SK-N-SH treated with all-trans-retinoic acid at 6 μM for 48 hours (cell line): ENCODE data around the gene AGPS.

Experiments used
- ATAC-seq: fragments of 200-7000 bp; cut with Tn5 transposase; 3 replicates; pipeline ENCODE4 v1.9.1; 2020; ENCODE audit warnings: mild to moderate bottlenecking, moderate library complexity
- ARNTL ChIP-seq: fragments of 450-650 bp; formaldehyde crosslinking; IDR thresholded peaks from 2 replicates; pipeline ENCODE4 v1.5.0; 2020; ENCODE audit warnings: low read depth, mild to moderate bottlenecking, moderate library complexity, borderline replicate concordance
- BACH2 ChIP-seq: fragments of 250-450 bp; sonication (Bioruptor Pico); IDR thresholded peaks from 2 replicates; pipeline ENCODE4 v1.9.0; 2021; ENCODE audit warnings: mild to moderate bottlenecking, borderline replicate concordance
- CSDC2 ChIP-seq: fragments of 250-450 bp; sonication (Bioruptor Pico); IDR thresholded peaks from 2 replicates; pipeline ENCODE4 v1.5.0; 2020; ENCODE audit warnings: mild to moderate bottlenecking, moderate library complexity
- ESRRG ChIP-seq: fragments of 250-450 bp; sonication (Bioruptor Pico); IDR thresholded peaks from 2 replicates; pipeline ENCODE4 v1.6.1; 2021; ENCODE audit warnings: mild to moderate bottlenecking
- GLIS3 ChIP-seq: fragments of 250-450 bp; sonication (Bioruptor Pico); IDR thresholded peaks from 2 replicates; pipeline ENCODE4 v1.5.0; 2020; ENCODE audit warnings: mild to moderate bottlenecking, moderate library complexity
- ISL1 ChIP-seq: fragments of 250-450 bp; sonication (Bioruptor Pico); IDR thresholded peaks from 2 replicates; pipeline ENCODE4 v2.1.2; 2022; ENCODE audit warnings: mild to moderate bottlenecking, moderate library complexity
- OSR1 ChIP-seq: fragments of 250-450 bp; sonication (Bioruptor Pico); IDR thresholded peaks from 2 replicates; pipeline ENCODE4 v1.8.0; 2022; ENCODE audit warnings: moderate library complexity, mild to moderate bottlenecking, inconsistent platforms
- PPARA ChIP-seq: fragments of 250-450 bp; sonication (Bioruptor Pico); IDR thresholded peaks from 2 replicates; pipeline ENCODE4 v1.5.0; 2020; ENCODE audit warnings: mild to moderate bottlenecking, borderline replicate concordance
- RARB ChIP-seq: fragments of 250-450 bp; sonication (Bioruptor Pico); IDR thresholded peaks from 2 replicates; pipeline ENCODE4 v1.8.0; 2021; ENCODE audit warnings: mild to moderate bottlenecking, moderate library complexity
- SNAI2 ChIP-seq: fragments of 250-450 bp; sonication (Bioruptor Pico); IDR thresholded peaks from 2 replicates; pipeline ENCODE4 v1.5.0; 2020; ENCODE audit warnings: mild to moderate bottlenecking, moderate library complexity
- TCF4 ChIP-seq: fragments of 250-450 bp; sonication (Bioruptor Pico); IDR thresholded peaks from 2 replicates; pipeline ENCODE4 v1.8.0; 2021; ENCODE audit warnings: mild to moderate bottlenecking, moderate library complexity, borderline replicate concordance
- TOX ChIP-seq: fragments of 250-450 bp; sonication (Bioruptor Pico); IDR thresholded peaks from 2 replicates; pipeline ENCODE4 v1.8.0; 2021; ENCODE audit warnings: mild to moderate bottlenecking, moderate library complexity, borderline replicate concordance
- ZC3H10 ChIP-seq: fragments of 250-450 bp; sonication (Bioruptor Pico); IDR thresholded peaks from 2 replicates; pipeline ENCODE4 v1.5.1; 2021; ENCODE audit warnings: mild to moderate bottlenecking, moderate library complexity
- ZFP3 ChIP-seq: fragments of 250-450 bp; sonication (Bioruptor Pico); IDR thresholded peaks from 2 replicates; pipeline ENCODE4 v1.5.0; 2020; ENCODE audit warnings: mild to moderate bottlenecking, moderate library complexity
- ZFP30 ChIP-seq: fragments of 450-650 bp; formaldehyde crosslinking; IDR thresholded peaks from 2 replicates; pipeline ENCODE4 v1.5.0; 2022; ENCODE audit warnings: mild to moderate bottlenecking, moderate library complexity
- ZNF565 ChIP-seq: fragments of 450-650 bp; formaldehyde crosslinking; conservative IDR thresholded peaks from 2 replicates; pipeline ENCODE4 v1.5.0; 2020; ENCODE audit warnings: low read depth, mild to moderate bottlenecking, moderate library complexity
- ZNF70 ChIP-seq: fragments of 450-650 bp; formaldehyde crosslinking; IDR thresholded peaks from 2 replicates; pipeline ENCODE4 v1.5.0; 2020; ENCODE audit warnings: mild to moderate bottlenecking, moderate library complexity
- ZNF8 ChIP-seq: fragments of 450-650 bp; formaldehyde crosslinking; IDR thresholded peaks from 2 replicates; pipeline ENCODE4 v1.5.0; 2020; ENCODE audit warnings: mild to moderate bottlenecking, moderate library complexity
- TF ChIP-seq, protein P1 (sequence below): fragments of 250-450 bp; sonication (Bioruptor Pico); IDR thresholded peaks from 2 replicates; pipeline ENCODE4 v1.5.1; 2020; ENCODE audit warnings: low read depth, mild to moderate bottlenecking, moderate library complexity
- TF ChIP-seq, protein P2 (sequence below): fragments of 250-450 bp; sonication (Bioruptor Pico); IDR thresholded peaks from 2 replicates; pipeline ENCODE4 v1.5.0; 2020; ENCODE audit warnings: mild to moderate bottlenecking, moderate library complexity
- TF ChIP-seq, protein P3 (sequence below): fragments of 250-450 bp; sonication (Bioruptor Pico); IDR thresholded peaks from 2 replicates; pipeline ENCODE4 v1.8.0; 2020; ENCODE audit warnings: mild to moderate bottlenecking, moderate library complexity, borderline replicate concordance
- TF ChIP-seq, protein P4 (sequence below): fragments of 250-450 bp; sonication (Bioruptor Pico); IDR thresholded peaks from 2 replicates; pipeline ENCODE4 v1.8.0; 2021; ENCODE audit warnings: low read depth, mild to moderate bottlenecking, moderate library complexity, borderline replicate concordance
- TF ChIP-seq, protein P5 (sequence below): fragments of 250-450 bp; sonication (Bioruptor Pico); IDR thresholded peaks from 2 replicates; pipeline ENCODE4 v1.5.1; 2021; ENCODE audit warnings: mild to moderate bottlenecking, moderate library complexity

AGPS gene

DNA sequence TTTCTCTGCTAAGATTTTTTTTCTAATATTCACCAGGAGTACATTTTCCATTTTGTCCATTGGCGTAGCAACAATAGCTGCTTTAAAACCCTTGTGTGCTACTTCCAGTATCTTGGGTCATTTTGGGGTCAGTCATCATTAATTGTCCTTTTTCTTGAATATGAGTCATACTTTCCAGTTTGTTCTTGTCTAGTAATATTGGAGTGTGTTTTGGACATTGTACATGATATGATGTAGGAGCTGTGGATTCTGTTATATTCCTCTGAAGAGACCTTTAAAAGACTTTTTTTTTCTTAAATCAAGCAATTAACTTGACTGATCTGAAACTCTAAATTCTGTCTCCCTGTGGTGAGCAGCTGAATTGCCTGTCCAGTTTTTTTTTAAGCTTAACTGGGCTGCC, 40.8 kb downstream of the AGPS start:
- no peak for ATAC-seq

DNA sequence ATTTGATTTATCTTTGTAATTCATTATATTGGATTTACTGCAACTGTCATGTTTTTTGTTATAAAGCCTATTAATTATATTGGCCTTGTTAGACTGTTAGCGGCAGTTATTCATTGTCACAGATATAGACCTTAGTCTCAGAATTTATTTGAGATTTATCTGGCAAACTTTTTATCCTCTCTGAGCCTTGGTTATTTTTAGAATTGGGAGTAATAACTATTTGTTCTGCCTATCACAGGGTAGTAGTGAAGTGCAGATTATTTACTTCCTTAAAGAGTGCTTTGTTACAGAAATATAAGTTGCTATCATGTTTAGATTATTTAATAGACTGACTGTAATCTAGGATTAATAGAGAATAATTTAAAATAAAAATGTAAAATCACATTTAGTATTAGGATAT, 41.9 kb downstream of the AGPS start:
- no peak for ATAC-seq
- TF ChIP-seq ZC3H10 (no peak), GLIS3 (CRISPR knock-in tag) (no peak), ZFP30 (no peak), CSDC2 (CRISPR knock-in tag) (no peak), OSR1 (CRISPR knock-in tag) (no peak), ZNF70 (CRISPR knock-in tag) (no peak), TOX (CRISPR knock-in tag) (no peak), ZFP3 (CRISPR knock-in tag) (no peak), ARNTL (no peak), PPARA (CRISPR knock-in tag) (no peak), ZNF8 (no peak)
- TF ChIP-seq, protein P1, sequence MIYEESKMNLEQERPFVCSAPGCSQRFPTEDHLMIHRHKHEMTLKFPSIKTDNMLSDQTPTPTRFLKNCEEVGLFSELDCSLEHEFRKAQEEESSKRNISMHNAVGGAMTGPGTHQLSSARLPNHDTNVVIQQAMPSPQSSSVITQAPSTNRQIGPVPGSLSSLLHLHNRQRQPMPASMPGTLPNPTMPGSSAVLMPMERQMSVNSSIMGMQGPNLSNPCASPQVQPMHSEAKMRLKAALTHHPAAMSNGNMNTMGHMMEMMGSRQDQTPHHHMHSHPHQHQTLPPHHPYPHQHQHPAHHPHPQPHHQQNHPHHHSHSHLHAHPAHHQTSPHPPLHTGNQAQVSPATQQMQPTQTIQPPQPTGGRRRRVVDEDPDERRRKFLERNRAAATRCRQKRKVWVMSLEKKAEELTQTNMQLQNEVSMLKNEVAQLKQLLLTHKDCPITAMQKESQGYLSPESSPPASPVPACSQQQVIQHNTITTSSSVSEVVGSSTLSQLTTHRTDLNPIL = no peak
- TF ChIP-seq, protein P2, sequence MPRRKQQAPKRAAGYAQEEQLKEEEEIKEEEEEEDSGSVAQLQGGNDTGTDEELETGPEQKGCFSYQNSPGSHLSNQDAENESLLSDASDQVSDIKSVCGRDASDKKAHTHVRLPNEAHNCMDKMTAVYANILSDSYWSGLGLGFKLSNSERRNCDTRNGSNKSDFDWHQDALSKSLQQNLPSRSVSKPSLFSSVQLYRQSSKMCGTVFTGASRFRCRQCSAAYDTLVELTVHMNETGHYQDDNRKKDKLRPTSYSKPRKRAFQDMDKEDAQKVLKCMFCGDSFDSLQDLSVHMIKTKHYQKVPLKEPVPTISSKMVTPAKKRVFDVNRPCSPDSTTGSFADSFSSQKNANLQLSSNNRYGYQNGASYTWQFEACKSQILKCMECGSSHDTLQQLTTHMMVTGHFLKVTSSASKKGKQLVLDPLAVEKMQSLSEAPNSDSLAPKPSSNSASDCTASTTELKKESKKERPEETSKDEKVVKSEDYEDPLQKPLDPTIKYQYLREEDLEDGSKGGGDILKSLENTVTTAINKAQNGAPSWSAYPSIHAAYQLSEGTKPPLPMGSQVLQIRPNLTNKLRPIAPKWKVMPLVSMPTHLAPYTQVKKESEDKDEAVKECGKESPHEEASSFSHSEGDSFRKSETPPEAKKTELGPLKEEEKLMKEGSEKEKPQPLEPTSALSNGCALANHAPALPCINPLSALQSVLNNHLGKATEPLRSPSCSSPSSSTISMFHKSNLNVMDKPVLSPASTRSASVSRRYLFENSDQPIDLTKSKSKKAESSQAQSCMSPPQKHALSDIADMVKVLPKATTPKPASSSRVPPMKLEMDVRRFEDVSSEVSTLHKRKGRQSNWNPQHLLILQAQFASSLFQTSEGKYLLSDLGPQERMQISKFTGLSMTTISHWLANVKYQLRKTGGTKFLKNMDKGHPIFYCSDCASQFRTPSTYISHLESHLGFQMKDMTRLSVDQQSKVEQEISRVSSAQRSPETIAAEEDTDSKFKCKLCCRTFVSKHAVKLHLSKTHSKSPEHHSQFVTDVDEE (CRISPR knock-in tag) = no peak
- TF ChIP-seq, protein P3, sequence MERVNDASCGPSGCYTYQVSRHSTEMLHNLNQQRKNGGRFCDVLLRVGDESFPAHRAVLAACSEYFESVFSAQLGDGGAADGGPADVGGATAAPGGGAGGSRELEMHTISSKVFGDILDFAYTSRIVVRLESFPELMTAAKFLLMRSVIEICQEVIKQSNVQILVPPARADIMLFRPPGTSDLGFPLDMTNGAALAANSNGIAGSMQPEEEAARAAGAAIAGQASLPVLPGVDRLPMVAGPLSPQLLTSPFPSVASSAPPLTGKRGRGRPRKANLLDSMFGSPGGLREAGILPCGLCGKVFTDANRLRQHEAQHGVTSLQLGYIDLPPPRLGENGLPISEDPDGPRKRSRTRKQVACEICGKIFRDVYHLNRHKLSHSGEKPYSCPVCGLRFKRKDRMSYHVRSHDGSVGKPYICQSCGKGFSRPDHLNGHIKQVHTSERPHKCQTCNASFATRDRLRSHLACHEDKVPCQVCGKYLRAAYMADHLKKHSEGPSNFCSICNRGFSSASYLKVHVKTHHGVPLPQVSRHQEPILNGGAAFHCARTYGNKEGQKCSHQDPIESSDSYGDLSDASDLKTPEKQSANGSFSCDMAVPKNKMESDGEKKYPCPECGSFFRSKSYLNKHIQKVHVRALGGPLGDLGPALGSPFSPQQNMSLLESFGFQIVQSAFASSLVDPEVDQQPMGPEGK (CRISPR knock-in tag) = no peak
- TF ChIP-seq, protein P4, sequence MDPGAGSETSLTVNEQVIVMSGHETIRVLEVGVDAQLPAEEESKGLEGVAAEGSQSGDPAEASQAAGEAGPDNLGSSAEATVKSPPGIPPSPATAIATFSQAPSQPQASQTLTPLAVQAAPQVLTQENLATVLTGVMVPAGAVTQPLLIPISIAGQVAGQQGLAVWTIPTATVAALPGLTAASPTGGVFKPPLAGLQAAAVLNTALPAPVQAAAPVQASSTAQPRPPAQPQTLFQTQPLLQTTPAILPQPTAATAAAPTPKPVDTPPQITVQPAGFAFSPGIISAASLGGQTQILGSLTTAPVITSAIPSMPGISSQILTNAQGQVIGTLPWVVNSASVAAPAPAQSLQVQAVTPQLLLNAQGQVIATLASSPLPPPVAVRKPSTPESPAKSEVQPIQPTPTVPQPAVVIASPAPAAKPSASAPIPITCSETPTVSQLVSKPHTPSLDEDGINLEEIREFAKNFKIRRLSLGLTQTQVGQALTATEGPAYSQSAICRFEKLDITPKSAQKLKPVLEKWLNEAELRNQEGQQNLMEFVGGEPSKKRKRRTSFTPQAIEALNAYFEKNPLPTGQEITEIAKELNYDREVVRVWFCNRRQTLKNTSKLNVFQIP (CRISPR knock-in tag) = no peak

More for the DNA sequence above, 40.8 kb downstream of the AGPS start:
- no peak for TF ChIP-seq OSR1 (CRISPR knock-in tag)
- TF ChIP-seq ZFP3 (CRISPR knock-in tag) = no peak
- TF ChIP-seq, protein P1 = no peak
- no peak for TF ChIP-seq ZNF8
- no peak for TF ChIP-seq ZNF70 (CRISPR knock-in tag)
- TF ChIP-seq RARB = no peak

DNA sequence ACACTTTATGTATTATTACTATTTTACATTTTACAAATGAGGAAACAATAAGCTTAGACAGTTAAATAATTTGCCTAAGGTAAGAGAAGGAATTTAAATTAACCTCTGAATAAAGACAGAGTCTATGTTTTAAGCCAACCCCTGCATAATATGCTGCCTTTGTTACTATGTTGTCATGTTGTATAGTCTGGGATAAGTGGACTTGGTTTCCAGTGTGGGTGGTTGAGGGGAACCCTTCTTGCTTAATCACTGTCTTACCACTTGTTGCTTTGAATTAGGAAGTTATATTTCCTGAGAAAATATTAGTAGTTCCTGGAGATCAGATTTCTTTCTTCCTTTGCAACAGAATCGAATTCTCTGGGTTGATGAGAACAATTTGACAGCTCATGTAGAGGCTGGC, 52.6 kb downstream of the AGPS start:
- no peak for ATAC-seq
- TF ChIP-seq ZC3H10 (no peak), TOX (CRISPR knock-in tag) (no peak), ZNF70 (CRISPR knock-in tag) (no peak), BACH2 (CRISPR knock-in tag) (no peak), PPARA (CRISPR knock-in tag) (no peak), ZNF8 (no peak), ISL1 (no peak), SNAI2 (no peak), TCF4 (CRISPR knock-in tag) (no peak), ZFP30 (no peak), ZNF565 (CRISPR knock-in tag) (no peak), ZFP3 (CRISPR knock-in tag) (no peak), CSDC2 (CRISPR knock-in tag) (no peak), RARB (no peak), ESRRG (CRISPR knock-in tag) (no peak)
- TF ChIP-seq, protein P4 (CRISPR knock-in tag) = no peak
- TF ChIP-seq, protein P3 (CRISPR knock-in tag) = no peak
- TF ChIP-seq, protein P5, sequence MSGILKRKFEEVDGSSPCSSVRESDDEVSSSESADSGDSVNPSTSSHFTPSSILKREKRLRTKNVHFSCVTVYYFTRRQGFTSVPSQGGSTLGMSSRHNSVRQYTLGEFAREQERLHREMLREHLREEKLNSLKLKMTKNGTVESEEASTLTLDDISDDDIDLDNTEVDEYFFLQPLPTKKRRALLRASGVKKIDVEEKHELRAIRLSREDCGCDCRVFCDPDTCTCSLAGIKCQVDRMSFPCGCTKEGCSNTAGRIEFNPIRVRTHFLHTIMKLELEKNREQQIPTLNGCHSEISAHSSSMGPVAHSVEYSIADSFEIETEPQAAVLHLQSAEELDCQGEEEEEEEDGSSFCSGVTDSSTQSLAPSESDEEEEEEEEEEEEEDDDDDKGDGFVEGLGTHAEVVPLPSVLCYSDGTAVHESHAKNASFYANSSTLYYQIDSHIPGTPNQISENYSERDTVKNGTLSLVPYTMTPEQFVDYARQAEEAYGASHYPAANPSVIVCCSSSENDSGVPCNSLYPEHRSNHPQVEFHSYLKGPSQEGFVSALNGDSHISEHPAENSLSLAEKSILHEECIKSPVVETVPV (CRISPR knock-in tag) = no peak
